Kasumi-1 (cell line): ENCODE measurements around the gene PACRG.
A peak's percentile ranks its signal among the peaks of the same experiment; 100 is the strongest.

ENCODE experiments used
- DNase-seq, 2 experiments: peaks; one replicate each; lab custom pipeline; 2025; lab: John Stamatoyannopoulos, UW

The PACRG gene

GRCh38 chr6:163288915-163289314 is 561.1 kb downstream of the PACRG start:
- DNase-seq, result no peak

DNA sequence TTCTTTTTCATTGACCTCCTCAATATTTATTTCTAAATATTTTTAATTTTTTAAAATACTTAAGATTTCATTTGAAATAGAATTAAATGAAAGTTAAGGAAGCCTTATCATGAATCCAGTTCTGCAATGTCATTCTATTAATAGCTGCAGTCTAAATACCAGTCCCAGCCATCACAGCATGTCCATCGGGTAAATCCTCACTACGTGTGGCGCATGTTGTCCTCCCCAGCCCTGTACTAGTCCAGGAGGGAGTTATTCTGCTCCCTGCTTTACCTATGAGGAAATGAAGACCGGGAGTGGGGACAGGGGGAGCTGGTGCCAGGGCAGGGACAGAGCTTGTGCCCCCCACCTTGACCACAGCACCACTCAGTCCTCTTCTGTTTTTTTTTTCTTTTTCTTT is 561.7 kb downstream of the PACRG start:
- no peak for DNase-seq

DNA sequence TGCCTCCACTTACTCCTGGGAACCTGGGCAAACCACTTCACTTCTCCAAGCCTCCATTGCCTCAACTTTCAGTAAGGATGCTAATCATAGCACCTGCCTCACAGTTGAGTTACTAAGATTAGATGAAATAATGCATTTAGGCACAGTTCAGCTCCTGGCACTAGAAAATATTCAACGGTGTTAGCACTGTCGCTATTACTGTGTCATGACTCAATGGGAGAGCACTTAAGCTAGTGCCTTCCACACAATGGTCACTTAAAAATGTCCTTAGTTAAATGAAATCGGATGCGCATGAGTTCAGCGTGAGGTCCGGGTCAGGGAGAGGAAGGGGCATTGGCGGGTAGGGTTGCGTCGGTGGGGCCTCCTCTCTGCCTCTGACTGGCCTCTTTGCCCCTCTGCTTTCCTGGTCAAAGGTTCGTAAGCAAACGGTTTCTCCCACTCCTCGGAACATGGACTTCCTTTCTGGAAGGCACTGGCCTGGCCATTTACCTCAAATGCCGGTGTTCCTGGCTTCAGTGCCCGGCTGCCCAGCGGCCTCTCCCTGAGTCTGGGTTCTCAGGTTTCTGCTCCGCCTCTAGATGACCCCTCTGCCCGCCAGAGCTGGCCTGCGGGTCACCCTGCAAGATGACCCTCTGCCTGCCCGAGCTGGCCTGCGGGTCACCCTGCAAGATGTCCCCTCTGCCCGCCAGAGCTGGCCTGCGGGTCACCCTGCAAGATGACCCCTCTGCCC is 562.9 kb downstream of the PACRG start:
- DNase-seq, result no peak

DNA sequence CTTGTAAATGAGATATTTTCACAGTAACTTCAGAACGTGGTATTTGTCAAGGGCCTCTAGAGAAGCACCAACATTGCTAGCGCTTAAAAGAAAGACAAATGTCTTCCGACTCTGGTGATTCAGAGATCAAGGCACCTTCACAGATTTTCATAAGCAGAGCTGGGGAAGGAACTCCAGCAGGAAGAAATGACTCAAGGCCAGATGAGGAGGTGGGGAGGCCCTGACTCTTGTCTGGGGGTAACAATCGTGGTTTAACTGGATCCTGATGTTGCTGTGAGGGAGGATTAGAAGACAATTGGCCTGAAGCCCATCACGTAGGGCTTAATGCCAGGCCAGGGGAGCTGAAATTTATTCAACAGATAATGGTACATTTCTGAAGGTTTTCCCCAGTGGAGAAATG is 563.8 kb downstream of the PACRG start:
- peak in 1 of 2 experiments; percentile 28 for DNase-seq

DNA sequence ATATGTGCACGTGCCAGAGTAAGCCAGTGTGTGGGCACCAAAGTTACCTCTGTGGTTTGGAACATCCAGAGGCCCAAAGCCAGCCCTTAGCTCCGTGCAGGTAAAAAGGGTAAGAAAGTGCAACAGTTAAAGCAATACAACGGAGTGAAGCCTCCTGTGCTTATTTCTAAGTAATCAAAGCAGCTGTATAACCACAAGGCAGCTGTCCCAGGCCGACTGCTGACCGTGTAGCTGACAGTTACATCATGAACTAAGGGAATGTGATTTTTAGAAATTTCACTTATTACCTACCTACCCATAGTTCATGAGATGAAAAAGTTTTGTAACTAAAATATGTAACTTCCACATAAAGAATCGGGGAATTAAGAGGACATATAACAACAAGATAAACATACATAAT is 565.5 kb downstream of the PACRG start:
- DNase-seq, result no peak

- no peak for DNase-seq
Observed at GRCh38 chr6:163294734-163295133, 567.0 kb downstream of the PACRG start.

- no peak for DNase-seq
Observed at GRCh38 chr6:163296835-163297519, 569.2 kb downstream of the PACRG start.

DNA sequence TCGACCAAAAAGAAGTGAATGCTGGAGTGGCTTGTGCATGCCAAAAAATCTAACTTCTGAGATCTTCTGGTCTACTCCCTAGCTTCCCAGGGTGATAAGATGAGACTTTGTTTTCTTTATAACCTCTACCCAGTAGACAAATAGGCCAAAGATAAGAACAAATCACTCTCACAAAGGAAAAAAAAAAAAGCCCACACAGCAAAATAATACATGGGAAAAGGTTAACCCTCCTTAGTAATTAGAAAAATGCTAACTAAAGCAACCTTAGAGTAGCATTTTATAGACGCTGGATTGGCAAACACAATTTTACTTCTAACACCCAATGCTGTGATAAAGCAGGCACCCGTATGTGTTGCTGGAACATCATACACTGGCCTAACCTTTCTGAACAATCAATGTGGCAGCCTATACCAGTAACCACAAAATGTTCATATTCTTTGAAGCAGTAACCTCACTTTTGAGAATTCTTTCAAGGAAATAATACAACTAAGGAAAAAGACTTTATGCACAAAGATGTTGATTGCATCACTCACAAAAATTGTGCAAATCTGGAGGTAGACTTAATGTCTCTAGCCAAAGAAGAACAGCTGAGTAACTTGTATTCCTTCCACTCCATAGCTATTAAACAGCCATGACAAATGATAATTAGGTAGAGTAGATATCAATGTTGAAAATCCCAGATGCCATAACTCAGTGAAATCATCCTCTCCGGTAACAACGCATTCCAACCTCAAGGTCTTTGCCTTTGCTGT is 570.5 kb downstream of the PACRG start:
- no peak for DNase-seq

- no peak for DNase-seq
Observed at GRCh38 chr6:163300838-163301237, 573.1 kb downstream of the PACRG start.

- no peak for DNase-seq
Observed at GRCh38 chr6:163301726-163302635, 574.2 kb downstream of the PACRG start.

GRCh38 chr6:163302747-163303146 is 575.0 kb downstream of the PACRG start:
- DNase-seq, result no peak

GRCh38 chr6:163306000-163306399 is 578.2 kb downstream of the PACRG start:
- no peak for DNase-seq

DNA sequence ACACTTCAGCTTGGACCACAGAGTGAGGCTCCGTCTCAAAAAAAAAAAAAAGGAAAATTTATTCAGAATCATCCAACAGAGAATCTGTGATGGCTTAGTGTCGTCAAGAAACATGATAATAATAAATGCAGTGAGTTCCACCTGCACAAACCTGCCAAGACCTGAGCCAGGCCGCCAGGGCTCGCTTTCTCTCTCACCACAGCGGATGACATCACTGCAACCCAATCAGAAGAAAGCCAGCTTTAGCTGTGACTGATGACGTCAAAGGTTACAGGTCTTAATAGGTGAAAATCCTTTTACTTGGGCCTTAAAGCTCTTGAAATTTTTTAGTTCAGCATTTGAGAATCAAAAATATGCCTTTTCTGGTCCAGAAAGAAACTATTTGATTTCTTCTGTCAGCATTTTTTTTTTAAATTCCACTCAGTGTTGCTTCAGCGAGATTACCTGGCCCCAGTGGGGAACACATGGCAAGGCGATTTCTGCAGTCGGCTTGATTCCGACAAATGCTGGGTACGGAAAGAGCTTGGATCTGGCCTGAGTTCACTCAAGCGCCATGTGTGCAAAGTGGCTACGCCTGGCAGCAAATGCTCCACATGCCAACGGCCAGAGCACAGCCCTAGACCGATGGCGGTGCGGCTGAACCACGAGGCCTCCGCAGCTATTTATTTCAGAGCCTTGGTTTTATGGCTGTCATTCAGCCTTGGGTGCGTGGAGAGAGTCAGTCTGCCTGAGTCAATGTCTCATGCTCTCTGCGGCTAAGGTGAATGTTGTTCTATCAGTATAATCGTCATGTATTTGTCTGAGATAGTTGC is 581.1 kb downstream of the PACRG start:
- DNase-seq, result no peak

- peak; percentile 31 to 35 for DNase-seq
Observed at GRCh38 chr6:163309491-163310026, 581.8 kb downstream of the PACRG start.

- DNase-seq, result no peak
Observed at GRCh38 chr6:163310096-163310972, 582.6 kb downstream of the PACRG start.

GRCh38 chr6:163310973-163311383 is 583.2 kb downstream of the PACRG start:
- no peak for DNase-seq

DNA sequence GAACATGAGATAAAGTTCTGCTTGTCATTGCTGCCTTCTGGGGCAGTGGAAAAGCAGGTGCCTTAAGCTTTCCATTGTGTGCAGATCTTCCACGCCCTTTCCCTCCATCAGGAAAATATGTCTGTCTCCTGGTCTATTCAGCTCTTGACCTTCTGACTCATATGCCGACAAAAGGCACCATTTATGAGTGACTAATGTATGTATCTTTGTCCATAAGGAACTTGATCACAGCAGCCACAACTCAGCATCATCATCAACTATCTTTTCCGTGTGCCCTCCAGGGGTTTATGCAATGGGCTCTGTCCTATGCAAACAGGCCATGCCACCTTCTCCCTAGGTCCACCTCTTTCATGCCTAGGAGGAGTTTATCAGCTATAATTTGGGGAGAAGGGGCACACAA is 584.1 kb downstream of the PACRG start:
- no peak for DNase-seq

DNA sequence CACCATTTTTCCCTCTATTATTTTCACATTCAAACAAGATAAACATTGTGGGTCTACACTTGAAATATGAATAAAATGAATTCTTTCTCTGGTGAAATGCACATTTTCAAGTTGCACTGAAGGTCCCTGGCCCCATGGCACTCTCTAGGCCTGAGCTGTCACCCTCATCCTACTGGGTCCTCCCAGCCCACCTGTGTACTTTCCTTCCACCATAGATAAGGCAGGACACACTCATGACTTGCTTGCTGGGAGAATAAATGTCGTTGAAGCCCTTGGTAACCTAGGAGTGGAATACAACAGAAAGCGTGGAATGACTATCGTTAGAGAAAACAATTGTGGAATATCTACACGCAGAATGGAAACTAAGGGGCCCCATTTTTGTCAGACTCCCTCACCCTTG is 585.8 kb downstream of the PACRG start:
- DNase-seq, result no peak

GRCh38 chr6:163313981-163314380 is 586.2 kb downstream of the PACRG start:
- no peak for DNase-seq
